Vagina (tissue), 2 donors: ENCODE results near the gene PPOX.

ENCODE experiments used
- POLR2A ChIP-seq, 2 donors: fragments of 450-650 bp; IDR thresholded peaks; one replicate each; pipeline ENCODE4 v1.6.1; 2017; ENCODE audit warnings: antibody characterized with exemption in 2 of 2, mild to moderate bottlenecking in 2 of 2, moderate library complexity in 2 of 2
- POLR2AphosphoS5 ChIP-seq, 2 donors: sonication (generic); formaldehyde crosslinking; IDR thresholded peaks; one replicate each; pipeline ENCODE4 v1.9.0; 2017; ENCODE audit warnings: antibody characterized with exemption in 2 of 2, mild to moderate bottlenecking in 2 of 2, low read depth in 1 of 2; ENCODE audit not compliant: insufficient read depth in 1 of 2
- TF ChIP-seq, protein P1 (sequence below), 3 experiments: fragments of 450-650 bp in 2 of 3; fragments of 200-600 bp in 1 of 3; sonication (generic) in 1 of 3; IDR thresholded peaks; one replicate each; pipeline ENCODE4 v1.5.1; 2017 to 2019; ENCODE audit warnings: antibody characterized with exemption in 3 of 3, mild to moderate bottlenecking in 2 of 3, moderate library complexity in 2 of 3

DNA sequence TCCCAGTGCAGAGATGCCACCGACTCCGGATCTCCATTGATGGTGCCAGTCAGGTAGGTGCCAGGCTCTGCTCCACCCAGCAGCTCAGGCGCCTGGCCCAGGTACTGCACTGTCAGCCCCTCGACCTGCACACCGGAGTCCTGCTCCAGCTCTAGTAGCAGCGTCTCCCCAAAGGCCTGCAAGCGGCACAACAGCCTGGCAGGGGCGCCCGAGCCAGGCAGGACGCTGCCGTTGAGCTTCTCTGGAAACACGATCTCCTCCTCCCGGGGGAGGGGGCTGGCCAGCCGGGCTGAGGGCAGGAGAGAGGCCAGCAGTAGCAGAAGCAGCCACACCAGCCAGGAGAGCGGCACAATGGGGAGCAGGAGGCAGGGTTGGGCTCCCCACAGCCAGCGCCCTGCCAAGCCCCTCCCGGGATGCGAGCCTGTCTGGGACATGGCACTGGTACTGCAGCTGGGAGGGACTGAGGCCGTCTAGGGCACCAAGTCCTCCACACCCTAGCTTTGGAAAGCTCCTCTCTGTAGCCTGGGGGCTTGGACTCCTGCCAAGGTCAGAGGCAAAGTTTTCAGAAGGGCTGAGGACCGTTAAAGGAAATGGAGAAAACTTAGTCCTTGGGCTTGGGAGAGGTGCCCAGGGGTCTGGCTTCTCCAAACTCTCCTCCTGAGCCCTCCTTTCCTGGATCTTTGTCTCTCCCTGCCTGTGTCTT is 32.1 kb downstream of the PPOX start:
- TF ChIP-seq, protein P1, sequence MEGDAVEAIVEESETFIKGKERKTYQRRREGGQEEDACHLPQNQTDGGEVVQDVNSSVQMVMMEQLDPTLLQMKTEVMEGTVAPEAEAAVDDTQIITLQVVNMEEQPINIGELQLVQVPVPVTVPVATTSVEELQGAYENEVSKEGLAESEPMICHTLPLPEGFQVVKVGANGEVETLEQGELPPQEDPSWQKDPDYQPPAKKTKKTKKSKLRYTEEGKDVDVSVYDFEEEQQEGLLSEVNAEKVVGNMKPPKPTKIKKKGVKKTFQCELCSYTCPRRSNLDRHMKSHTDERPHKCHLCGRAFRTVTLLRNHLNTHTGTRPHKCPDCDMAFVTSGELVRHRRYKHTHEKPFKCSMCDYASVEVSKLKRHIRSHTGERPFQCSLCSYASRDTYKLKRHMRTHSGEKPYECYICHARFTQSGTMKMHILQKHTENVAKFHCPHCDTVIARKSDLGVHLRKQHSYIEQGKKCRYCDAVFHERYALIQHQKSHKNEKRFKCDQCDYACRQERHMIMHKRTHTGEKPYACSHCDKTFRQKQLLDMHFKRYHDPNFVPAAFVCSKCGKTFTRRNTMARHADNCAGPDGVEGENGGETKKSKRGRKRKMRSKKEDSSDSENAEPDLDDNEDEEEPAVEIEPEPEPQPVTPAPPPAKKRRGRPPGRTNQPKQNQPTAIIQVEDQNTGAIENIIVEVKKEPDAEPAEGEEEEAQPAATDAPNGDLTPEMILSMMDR (IDR thresholded peaks at IDR 0.05): no peak
- TF ChIP-seq POLR2AphosphoS5 (IDR thresholded peaks at IDR 0.05; ENCODE audit: insufficient read depth in 1 of 2, low read depth in 1 of 2): no peak
- TF ChIP-seq POLR2A (IDR thresholded peaks at IDR 0.05): no peak
